Vagina (tissue), 2 donors: ENCODE data around the gene CYB5R3. TPM values are rescaled to one million over a fixed set of nuclear protein-coding genes. Genes with fewer than 3 reads are reported as not detected.

Experiments used
- DNase-seq, 2 donors: peaks; one replicate each; pipeline ENCODE4 v3.0.0-alpha.2; 2017; ENCODE audit errors: extremely low spot score in 2 of 2
- H3K27ac ChIP-seq: fragments of 200-600 bp; sonication (generic); one replicate; pipeline ENCODE4 v1.5.1; 2019
- H3K27me3 ChIP-seq: fragments of 200-600 bp; sonication (generic); one replicate; pipeline ENCODE4 v1.5.1; 2019
- H3K36me3 ChIP-seq, 2 donors: fragments of 200-600 bp; sonication (generic); one replicate each; pipeline ENCODE4 v1.5.1; 2017 to 2019
- H3K4me1 ChIP-seq: fragments of 200-600 bp; sonication (generic); one replicate; pipeline ENCODE4 v1.5.1; 2019
- H3K4me3 ChIP-seq, 2 donors: fragments of 200-600 bp; sonication (generic); 1 replicate in 1 of 2; 2 replicates in 1 of 2; pipeline ENCODE4 v1.5.1; 2016 to 2019
- H3K9me3 ChIP-seq: fragments of 200-600 bp; sonication (generic); one replicate; pipeline ENCODE4 v1.5.1; 2019
- CTCF ChIP-seq, 3 experiments: fragments of 450-650 bp in 2 of 3; fragments of 200-600 bp in 1 of 3; sonication (generic) in 1 of 3; IDR thresholded peaks; one replicate each; pipeline ENCODE4 v1.5.1; 2017 to 2019; ENCODE audit warnings: antibody characterized with exemption in 3 of 3, mild to moderate bottlenecking in 2 of 3, moderate library complexity in 2 of 3
- POLR2A ChIP-seq, 2 donors: fragments of 450-650 bp; IDR thresholded peaks; one replicate each; pipeline ENCODE4 v1.6.1; 2017; ENCODE audit warnings: antibody characterized with exemption in 2 of 2, mild to moderate bottlenecking in 2 of 2, moderate library complexity in 2 of 2
- POLR2AphosphoS5 ChIP-seq, 2 donors: sonication (generic); formaldehyde crosslinking; IDR thresholded peaks; one replicate each; pipeline ENCODE4 v1.9.0; 2017; ENCODE audit warnings: antibody characterized with exemption in 2 of 2, mild to moderate bottlenecking in 2 of 2, low read depth in 1 of 2; ENCODE audit not compliant: insufficient read depth in 1 of 2
- intact Hi-C: fragments of 100-400 bp; cut with DNase I; formaldehyde crosslinking; loops from one replicate; pipeline ENCODE4 v1.15.1; 2023
- total RNA-seq: library from RNA; depleted of rRNA; stranded (reverse); fragments of >200 nt; gene quantifications from one replicate; pipeline ENCODE4 v1.2.3, GENCODE V29; 2016

Gene CYB5R3
- total RNA-seq, 1 donor from 2014 or later = 174 TPM

GRCh38 chr22:42596336-42596735, 52.9 kb downstream of the CYB5R3 start:
- Histone ChIP-seq H3K27me3 (no peaks in the 10 kb centered on the region), H3K4me3 (no peak overlapping the region), H3K9me3 (no peaks in the 10 kb centered on the region), H3K36me3 (peaks cover 6 to 95% of the 10 kb centered on the region in 2 donors), H3K4me1 (no peaks in the 10 kb centered on the region), H3K27ac (no peak overlapping the region)
- TF ChIP-seq POLR2A (IDR thresholded peaks at IDR 0.05) = no peak
- no peak for TF ChIP-seq CTCF (IDR thresholded peaks at IDR 0.05)
- no peak for TF ChIP-seq POLR2AphosphoS5 (IDR thresholded peaks at IDR 0.05; ENCODE audit: insufficient read depth in 1 of 2, low read depth in 1 of 2)
- no peak for DNase-seq
- intact Hi-C loops = no loop called here

- no peak overlapping the region for H3K4me3 ChIP-seq
- peaks cover 6 to 96% of the 10 kb centered on the region in 2 donors for H3K36me3 ChIP-seq
- no peaks in the 10 kb centered on the region for H3K9me3 ChIP-seq
- DNase-seq = no peak
- no peaks in the 10 kb centered on the region for H3K27me3 ChIP-seq
- no peak overlapping the region for H3K27ac ChIP-seq
- intact Hi-C loops = no loop called here
- H3K4me1 ChIP-seq = no peaks in the 10 kb centered on the region
- TF ChIP-seq POLR2AphosphoS5 (IDR thresholded peaks at IDR 0.05; ENCODE audit: insufficient read depth in 1 of 2, low read depth in 1 of 2) = no peak
- no peak for TF ChIP-seq POLR2A (IDR thresholded peaks at IDR 0.05)
- TF ChIP-seq CTCF (IDR thresholded peaks at IDR 0.05) = no peak
These were observed 53.8 kb downstream of the CYB5R3 start for GRCh38 chr22:42595434-42595833.

- Histone ChIP-seq H3K27ac (no peak overlapping the region), H3K9me3 (no peaks in the 10 kb centered on the region), H3K4me1 (no peaks in the 10 kb centered on the region), H3K4me3 (no peak overlapping the region), H3K27me3 (no peaks in the 10 kb centered on the region), H3K36me3 (peaks cover 0 to 82% of the 10 kb centered on the region in 2 donors)
- intact Hi-C loops = no loop called here
- TF ChIP-seq CTCF (IDR thresholded peaks at IDR 0.05) (no peak), POLR2A (IDR thresholded peaks at IDR 0.05) (no peak), POLR2AphosphoS5 (IDR thresholded peaks at IDR 0.05; ENCODE audit: insufficient read depth in 1 of 2, low read depth in 1 of 2) (no peak)
- DNase-seq = no peak
These were observed 57.2 kb downstream of the CYB5R3 start for GRCh38 chr22:42591987-42592386.

- Histone ChIP-seq H3K4me3 (no peak overlapping the region), H3K4me1 (no peaks in the 10 kb centered on the region), H3K27me3 (no peaks in the 10 kb centered on the region), H3K9me3 (no peaks in the 10 kb centered on the region), H3K27ac (no peak overlapping the region), H3K36me3 (peaks cover 0 to 72% of the 10 kb centered on the region in 2 donors)
- TF ChIP-seq POLR2A (IDR thresholded peaks at IDR 0.05) = no peak
- no peak for TF ChIP-seq CTCF (IDR thresholded peaks at IDR 0.05)
- TF ChIP-seq POLR2AphosphoS5 (IDR thresholded peaks at IDR 0.05; ENCODE audit: insufficient read depth in 1 of 2, low read depth in 1 of 2) = no peak
- intact Hi-C loops = no loop called here
- no peak for DNase-seq
These were observed 61.5 kb downstream of the CYB5R3 start for GRCh38 chr22:42587588-42588175.

- intact Hi-C loops = no loop called here
- H3K36me3 ChIP-seq = peaks cover 0 to 62% of the 10 kb centered on the region in 2 donors
These were observed 62.8 kb downstream of the CYB5R3 start for GRCh38 chr22:42586381-42586780.

More at GRCh38 chr22:42586381-42586780, 62.8 kb downstream of the CYB5R3 start:
- no peak for DNase-seq
- H3K4me3 ChIP-seq = no peak overlapping the region
- peaks cover 12% of the 10 kb centered on the region for H3K4me1 ChIP-seq
- TF ChIP-seq CTCF (IDR thresholded peaks at IDR 0.05) (no peak), POLR2AphosphoS5 (IDR thresholded peaks at IDR 0.05; ENCODE audit: insufficient read depth in 1 of 2, low read depth in 1 of 2) (no peak), POLR2A (IDR thresholded peaks at IDR 0.05) (no peak)
- no peaks in the 10 kb centered on the region for H3K27me3 ChIP-seq
- H3K9me3 ChIP-seq = no peaks in the 10 kb centered on the region
- no peak overlapping the region for H3K27ac ChIP-seq
